Activated T-cell treated with anti-CD3 and anti-CD28 coated beads for 48 hours (primary cell): ENCODE measurements around the gene CSNK1A1.
"Not testable (repeated sequence)": the region's sequence is repeated elsewhere in the genome, so short reads cannot be mapped to it uniquely, and the experiment has no call there.

Experiments used
- DNase-seq: peaks from one replicate; pipeline ENCODE4 v3.0.0-alpha.2; 2020; ENCODE audit warnings: low read depth

The CSNK1A1 gene

GRCh38 chr5:149551227-149552037 lies at the start of gene CSNK1A1:
Gene CSNK1A1 (minus strand): TSS chr5:149551439. CDS start chr5:149550964, 475 bp downstream.
- DNase-seq: peak; percentile 99

GRCh38 chr5:149600932-149601331 lies 49.7 kb upstream of the CSNK1A1 start:
- no peak for DNase-seq

GRCh38 chr5:149599375-149599774 lies 48.1 kb upstream of the CSNK1A1 start:
- no peak for DNase-seq

- DNase-seq: no peak
Observed at GRCh38 chr5:149598966-149599365, 47.7 kb upstream of the CSNK1A1 start.

- not testable (repeated sequence) for DNase-seq
Observed at GRCh38 chr5:149598234-149598633, 47.0 kb upstream of the CSNK1A1 start.

GRCh38 chr5:149597618-149598017 lies 46.4 kb upstream of the CSNK1A1 start:
- no peak for DNase-seq

GRCh38 chr5:149596712-149597111 lies 45.5 kb upstream of the CSNK1A1 start:
- no peak for DNase-seq

GRCh38 chr5:149595105-149595504 lies 43.9 kb upstream of the CSNK1A1 start:
- DNase-seq: not testable (repeated sequence)

- DNase-seq: no peak
Observed at GRCh38 chr5:149594206-149594895, 43.1 kb upstream of the CSNK1A1 start.

- no peak for DNase-seq
Observed at GRCh38 chr5:149593370-149593769, 42.1 kb upstream of the CSNK1A1 start.

GRCh38 chr5:149588936-149589335 lies 37.7 kb upstream of the CSNK1A1 start:
- DNase-seq: no peak

GRCh38 chr5:149586708-149587318 lies 35.6 kb upstream of the CSNK1A1 start:
- no peak for DNase-seq

- no peak for DNase-seq
Observed at GRCh38 chr5:149585910-149586309, 34.7 kb upstream of the CSNK1A1 start.

- no peak for DNase-seq
Observed at GRCh38 chr5:149584121-149584520, 32.9 kb upstream of the CSNK1A1 start.

GRCh38 chr5:149583394-149583793 lies 32.2 kb upstream of the CSNK1A1 start:
- DNase-seq: no peak

GRCh38 chr5:149581931-149582768 lies 30.9 kb upstream of the CSNK1A1 start:
- no peak for DNase-seq

- DNase-seq: peak; percentile 46
Observed at GRCh38 chr5:149581192-149581861, 30.1 kb upstream of the CSNK1A1 start, which contains the start of gene ARHGEF37. Gene ARHGEF37 (plus strand): TSS chr5:149581498. CDS start chr5:149597770, 16,272 bp downstream.

- DNase-seq: no peak
Observed at GRCh38 chr5:149580808-149581191, 29.6 kb upstream of the CSNK1A1 start.

GRCh38 chr5:149578896-149579295 lies 27.7 kb upstream of the CSNK1A1 start:
- no peak for DNase-seq

- peak; percentile 4 for DNase-seq
Observed at GRCh38 chr5:149576021-149576420, 24.8 kb upstream of the CSNK1A1 start.

GRCh38 chr5:149575131-149575530 lies 23.9 kb upstream of the CSNK1A1 start:
- DNase-seq: no peak
